Right lobe of liver (tissue), 6 donors: ENCODE measurements around the gene CTIF. TPM values are rescaled to one million over a fixed set of nuclear protein-coding genes. Genes with fewer than 3 reads are reported as not detected.

Experiments
- ATAC-seq, 4 donors: fragments of 200-7000 bp; cut with Tn5 transposase; one replicate each; pipeline ENCODE4 v1.9.1; 2020; ENCODE audit warnings: mild to moderate bottlenecking in 4 of 4, moderate library complexity in 4 of 4
- DNase-seq, 3 donors: peaks; one replicate each; pipeline ENCODE4 v3.0.0-alpha.2; 2020
- H3K27ac ChIP-seq, 3 donors: fragments of 200-600 bp; one replicate each; pipeline ENCODE4 v1.8.0; 2022
- H3K27me3 ChIP-seq, 2 donors: fragments of 200-600 bp; one replicate each; pipeline ENCODE4 v1.8.0; 2022
- H3K36me3 ChIP-seq, 4 donors: fragments of 200-600 bp; sonication (generic) in 1 of 4; one replicate each; pipeline versions ENCODE4 v1.5.1 to v1.8.0; 2017 to 2022; ENCODE audit warnings: control low read depth in 1 of 4
- H3K4me1 ChIP-seq, 4 donors: fragments of 200-600 bp; sonication (generic) in 1 of 4; one replicate each; pipeline versions ENCODE4 v1.5.1 to v1.8.0; 2017 to 2022; ENCODE audit warnings: control low read depth in 1 of 4
- H3K4me3 ChIP-seq, 3 donors: fragments of 200-600 bp; one replicate each; pipeline ENCODE4 v1.8.0; 2022
- H3K9me3 ChIP-seq, 4 donors: fragments of 200-600 bp; sonication (generic) in 1 of 4; one replicate each; pipeline versions ENCODE4 v1.5.1 to v1.8.0; 2017 to 2022; ENCODE audit warnings: control low read depth in 1 of 4
- CTCF ChIP-seq, 4 donors: fragments of 200-600 bp in 3 of 4; fragments of 450-650 bp in 1 of 4; IDR thresholded peaks; one replicate each; pipeline versions ENCODE4 v1.5.1 to v1.8.0; 2016 to 2022; ENCODE audit warnings: antibody characterized with exemption in 4 of 4, mild to moderate bottlenecking in 2 of 4
- POLR2A ChIP-seq: fragments of 450-650 bp; IDR thresholded peaks from one replicate; pipeline ENCODE4 v1.6.1; 2017; ENCODE audit warnings: antibody characterized with exemption, mild to moderate bottlenecking
- WGBS: methylation state at CpG from one replicate; pipeline ENCODE4 v1.1.6; 2018; ENCODE audit warnings: low coverage, low lambda C conversion rate; ENCODE audit not compliant: insufficient coverage; ENCODE audit errors: missing lambda C conversion rate; 5-methylcytosine and 5-hydroxymethylcytosine counted together
- intact Hi-C, 2 donors: fragments of 100-400 bp; cut with DNase I; formaldehyde crosslinking; loops; one replicate each; pipeline versions ENCODE4 v1.11.2 to v1.14.1; 2022
- total RNA-seq, 6 experiments: library from RNA; depleted of rRNA in 2 of 6; stranded (reverse); fragments of >200 nt in 2 of 6; fragmentation: NEBNext Ultra II Directional in 3 of 6; extraction: Animal tissue kit (Norgen Biotek cat#: 25700) in 3 of 6; gene quantifications; one replicate each; pipeline versions ENCODE4 v1.1.0 to v1.2.4, GENCODE V29; 2016 to 2023
- donor health status: DM: no; HTN: yes; CAD: no.
- donor health status: DM: no; HTN: no; CAD: no.
- donor health status: DM: no; HTN: no; CAD: no.
- donor health status: DM: no; HTN: yes; CAD: no.
- donor health status: DM: no; HTN: yes; CAD: no.

Gene CTIF
- total RNA-seq, 6 experiments from 2014 or later, result 29.0 to 60.6 (median 43.1) TPM

GRCh38 chr18:48552130-48552529, 13.3 kb downstream of the CTIF start:
- Histone ChIP-seq H3K4me3 (no peak overlapping the region), H3K9me3 (no peaks in the 10 kb centered on the region), H3K27ac (peak overlapping the region; percentile 12 to 95 (median 87)), H3K36me3 (no peaks in the 10 kb centered on the region), H3K27me3 (no peaks in the 10 kb centered on the region), H3K4me1 (peaks cover 0 to 63% (median 25%) of the 10 kb centered on the region in 4 donors)
- DNase-seq (peak in 1 of 3 donors; percentile 72), ATAC-seq (peak; percentile 46 to 72 (median 60))
- TF ChIP-seq CTCF (IDR thresholded peaks at IDR 0.05) (no peak), POLR2A (no peak)
- intact Hi-C loops, result no loop called here
- 40% methylated on average over 3 of the region's 3 CpGs for WGBS

- 25% methylated on average over 12 of the region's 13 CpGs for WGBS
- intact Hi-C loops, result no loop called here
- peak overlapping the region; percentile 22 to 95 (median 87) for H3K27ac ChIP-seq
- ATAC-seq (peak; percentile 37 to 72 (median 51)), DNase-seq (peak in 2 of 3 donors; percentile 67 to 75)
- H3K36me3 ChIP-seq, result no peaks in the 10 kb centered on the region
- no peak for TF ChIP-seq CTCF (IDR thresholded peaks at IDR 0.05)
- TF ChIP-seq POLR2A, result no peak
- peaks cover 0 to 56% (median 22%) of the 10 kb centered on the region in 4 donors for H3K4me1 ChIP-seq
- H3K27me3 ChIP-seq, result no peaks in the 10 kb centered on the region
- no peak overlapping the region for H3K4me3 ChIP-seq
- no peaks in the 10 kb centered on the region for H3K9me3 ChIP-seq
Observed at GRCh38 chr18:48553236-48553635, 14.4 kb downstream of the CTIF start.

GRCh38 chr18:48554610-48555400, 16.0 kb downstream of the CTIF start:
- no peak for TF ChIP-seq POLR2A
- no peak for TF ChIP-seq CTCF (IDR thresholded peaks at IDR 0.05)
- Histone ChIP-seq H3K27me3 (no peaks in the 10 kb centered on the region), H3K27ac (peak overlapping the region; percentile 22 to 95 (median 87)), H3K4me3 (no peak overlapping the region), H3K4me1 (peaks cover 0 to 47% (median 18%) of the 10 kb centered on the region in 4 donors), H3K36me3 (no peaks in the 10 kb centered on the region), H3K9me3 (no peaks in the 10 kb centered on the region)
- ATAC-seq (peak in 3 of 4 donors; percentile 4 to 54 (median 16)), DNase-seq (no peak)
- intact Hi-C loops, result no loop called here
- WGBS, result 100% methylated on average over 3 of the region's 7 CpGs

GRCh38 chr18:48555465-48555995, 16.7 kb downstream of the CTIF start:
- Histone ChIP-seq H3K9me3 (no peaks in the 10 kb centered on the region), H3K36me3 (no peaks in the 10 kb centered on the region), H3K27ac (peak overlapping the region in 1 of 3 donors; percentile 95), H3K4me1 (peaks cover 0 to 47% (median 18%) of the 10 kb centered on the region in 4 donors), H3K27me3 (no peaks in the 10 kb centered on the region), H3K4me3 (no peak overlapping the region)
- peak in 1 of 3 donors; percentile 65 for DNase-seq
- intact Hi-C loops, result no loop called here
- peak; percentile 7 to 42 (median 22) for ATAC-seq
- no peak for TF ChIP-seq POLR2A
- no peak for TF ChIP-seq CTCF (IDR thresholded peaks at IDR 0.05)
